OCI-LY3 (cell line): ENCODE measurements around the gene BTBD7.

Experiments
- H2AFZ ChIP-seq: fragments of 200-600, 300-600 bp; shearing (Covaris generic); 2 replicates; pipeline ENCODE4 v1.6.0; 2014; ENCODE audit warnings: antibody characterized with exemption, low read depth, low read length
- H3K27ac ChIP-seq: fragments of 200-600, 300-600 bp; sonication (generic); 2 replicates; pipeline ENCODE4 v1.5.1; 2014; ENCODE audit warnings: mild to moderate bottlenecking, low read length, moderate library complexity, mixed read lengths
- H3K27me3 ChIP-seq: fragments of 200-600, 300-600 bp; sonication (generic); 2 replicates; pipeline ENCODE4 v1.6.1; 2014; ENCODE audit warnings: low read depth, low read length, mixed read lengths
- H3K36me3 ChIP-seq: fragments of 200-600, 300-600 bp; sonication (generic); replicated peaks from 2 replicates; pipeline ENCODE3; 2014; ENCODE audit warnings: low read depth, low read length, mixed read lengths
- H3K4me1 ChIP-seq: fragments of 300-600, 200-600 bp; sonication (generic); 2 replicates; pipeline ENCODE4 v1.6.1; 2014; ENCODE audit warnings: low read length, mixed read lengths
- H3K4me2 ChIP-seq: fragments of 200-600, 300-600 bp; sonication (generic); 2 replicates; pipeline ENCODE4 v1.6.1; 2014; ENCODE audit warnings: low read length, mixed read lengths
- H3K4me3 ChIP-seq: fragments of 300-600, 200-600 bp; sonication (generic); 2 replicates; pipeline ENCODE4 v1.5.1; 2014; ENCODE audit warnings: antibody characterized with exemption, mild to moderate bottlenecking, low read length, moderate library complexity
- H3K79me2 ChIP-seq: fragments of 300-600, 200-600 bp; shearing (Covaris generic); 2 replicates; pipeline ENCODE4 v1.6.1; 2014; ENCODE audit warnings: mild to moderate bottlenecking, low read length, mixed read lengths
- H3K9ac ChIP-seq: fragments of 300-600, 200-600 bp; shearing (Covaris generic); 2 replicates; pipeline ENCODE4 v1.6.0; 2014; ENCODE audit warnings: mild to moderate bottlenecking, low read length, moderate library complexity
- H3K9me3 ChIP-seq: fragments of 200-600, 300-600 bp; shearing (Covaris generic); 2 replicates; pipeline ENCODE4 v1.6.1; 2014; ENCODE audit warnings: low read length, mixed read lengths; ENCODE audit not compliant: insufficient read depth
- H4K20me1 ChIP-seq: fragments of 200-600, 300-600 bp; sonication (generic); 2 replicates; pipeline ENCODE4 v1.6.1; 2016; ENCODE audit warnings: low read length, mixed read lengths; ENCODE audit not compliant: insufficient read depth
- EZH2phosphoT487 ChIP-seq: fragments of 200-600 bp; shearing (Covaris generic); IDR thresholded peaks from 2 replicates; pipeline ENCODE4 v1.6.1; 2018; ENCODE audit warnings: antibody characterized with exemption, mixed run types, low read depth
- TF ChIP-seq, protein P1 (sequence below): fragments of 200-600, 300-600 bp; sonication (generic); IDR thresholded peaks from 2 replicates; pipeline ENCODE4 v1.5.1; 2014; ENCODE audit warnings: antibody characterized with exemption, low read length, low read depth

The BTBD7 gene

GRCh38 chr14:93280743-93281142, 52.1 kb downstream of the BTBD7 start:
- Histone ChIP-seq H3K4me2 (no peak overlapping the region), H3K9ac (no peak overlapping the region), H4K20me1 (no peaks in the 10 kb centered on the region), H3K27ac (no peak overlapping the region), H3K79me2 (no peaks in the 10 kb centered on the region), H2AFZ (no peak overlapping the region), H3K36me3 (no peaks in the 10 kb centered on the region), H3K9me3 (no peaks in the 10 kb centered on the region), H3K4me3 (no peak overlapping the region), H3K4me1 (no peaks in the 10 kb centered on the region), H3K27me3 (no peaks in the 10 kb centered on the region)
- TF ChIP-seq, protein P1, sequence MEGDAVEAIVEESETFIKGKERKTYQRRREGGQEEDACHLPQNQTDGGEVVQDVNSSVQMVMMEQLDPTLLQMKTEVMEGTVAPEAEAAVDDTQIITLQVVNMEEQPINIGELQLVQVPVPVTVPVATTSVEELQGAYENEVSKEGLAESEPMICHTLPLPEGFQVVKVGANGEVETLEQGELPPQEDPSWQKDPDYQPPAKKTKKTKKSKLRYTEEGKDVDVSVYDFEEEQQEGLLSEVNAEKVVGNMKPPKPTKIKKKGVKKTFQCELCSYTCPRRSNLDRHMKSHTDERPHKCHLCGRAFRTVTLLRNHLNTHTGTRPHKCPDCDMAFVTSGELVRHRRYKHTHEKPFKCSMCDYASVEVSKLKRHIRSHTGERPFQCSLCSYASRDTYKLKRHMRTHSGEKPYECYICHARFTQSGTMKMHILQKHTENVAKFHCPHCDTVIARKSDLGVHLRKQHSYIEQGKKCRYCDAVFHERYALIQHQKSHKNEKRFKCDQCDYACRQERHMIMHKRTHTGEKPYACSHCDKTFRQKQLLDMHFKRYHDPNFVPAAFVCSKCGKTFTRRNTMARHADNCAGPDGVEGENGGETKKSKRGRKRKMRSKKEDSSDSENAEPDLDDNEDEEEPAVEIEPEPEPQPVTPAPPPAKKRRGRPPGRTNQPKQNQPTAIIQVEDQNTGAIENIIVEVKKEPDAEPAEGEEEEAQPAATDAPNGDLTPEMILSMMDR, result no peak
- no peak for TF ChIP-seq EZH2phosphoT487

GRCh38 chr14:93276031-93276716, 56.7 kb downstream of the BTBD7 start:
- Histone ChIP-seq H3K4me1 (no peaks in the 10 kb centered on the region), H3K36me3 (no peaks in the 10 kb centered on the region), H3K9ac (no peak overlapping the region), H2AFZ (no peak overlapping the region), H3K4me2 (no peak overlapping the region), H3K4me3 (no peak overlapping the region), H3K79me2 (no peaks in the 10 kb centered on the region), H3K9me3 (no peaks in the 10 kb centered on the region), H3K27me3 (no peaks in the 10 kb centered on the region), H3K27ac (no peak overlapping the region), H4K20me1 (no peaks in the 10 kb centered on the region)
- no peak for TF ChIP-seq EZH2phosphoT487
- TF ChIP-seq, protein P1, result no peak

- Histone ChIP-seq H3K27ac (no peak overlapping the region), H3K4me1 (no peaks in the 10 kb centered on the region), H3K4me2 (no peak overlapping the region), H4K20me1 (no peaks in the 10 kb centered on the region), H3K27me3 (no peaks in the 10 kb centered on the region), H3K9ac (no peak overlapping the region), H3K36me3 (no peaks in the 10 kb centered on the region), H3K9me3 (no peaks in the 10 kb centered on the region), H3K79me2 (no peaks in the 10 kb centered on the region), H3K4me3 (no peak overlapping the region), H2AFZ (no peak overlapping the region)
- TF ChIP-seq, protein P1, result no peak
- TF ChIP-seq EZH2phosphoT487, result no peak
Observed at GRCh38 chr14:93274055-93274806, 58.6 kb downstream of the BTBD7 start.

GRCh38 chr14:93271111-93271510, 61.7 kb downstream of the BTBD7 start:
- Histone ChIP-seq H2AFZ (no peak overlapping the region), H3K27ac (no peak overlapping the region), H3K36me3 (no peaks in the 10 kb centered on the region), H3K9ac (no peak overlapping the region), H3K79me2 (no peaks in the 10 kb centered on the region), H3K4me2 (no peak overlapping the region), H3K9me3 (no peaks in the 10 kb centered on the region), H4K20me1 (no peaks in the 10 kb centered on the region), H3K4me1 (no peaks in the 10 kb centered on the region), H3K4me3 (no peak overlapping the region), H3K27me3 (no peaks in the 10 kb centered on the region)
- no peak for TF ChIP-seq EZH2phosphoT487
- TF ChIP-seq, protein P1, result no peak
